GM08714 (cell line): Measurements from ENCODE around the gene NIP7.
"Not testable (repeated sequence)": the region's sequence is repeated elsewhere in the genome, so short reads cannot be mapped to it uniquely, and the experiment has no call there.

Source experiments
- H3K4me3 ChIP-seq: fragments of 200-500 bp; sonication (Bioruptor generic); 2 replicates; pipeline ENCODE4 v1.5.1; 2014; ENCODE audit warnings: mild to moderate bottlenecking, low read length, inconsistent platforms
- ZNF274 ChIP-seq: IDR thresholded peaks from 2 replicates; pipeline ENCODE4 v1.6.1; 2012; ENCODE audit warnings: mild to moderate bottlenecking, low read depth, low read length

Gene NIP7

GRCh38 chr16:69339289-69340094 lies at the start of gene NIP7, which contains the start of gene COG8:
Gene NIP7 (plus strand): TSS chr16:69339772. CDS start chr16:69339830, 58 bp downstream.
Gene COG8 (minus strand): TSS chr16:69339564. CDS start chr16:69339552, 12 bp downstream.
- H3K4me3 ChIP-seq: peak within 1 kb of the TSS; percentile 95
- TF ChIP-seq ZNF274: no peak

- H3K4me3 ChIP-seq: not testable (repeated sequence)
Measured at GRCh38 chr16:69291657-69292056, 47.9 kb upstream of the NIP7 start.

GRCh38 chr16:69293401-69293800 lies 46.2 kb upstream of the NIP7 start:
- TF ChIP-seq ZNF274: no peak
- H3K4me3 ChIP-seq: no peak overlapping the region

GRCh38 chr16:69294051-69294450 lies 45.5 kb upstream of the NIP7 start:
- no peak overlapping the region for H3K4me3 ChIP-seq
- TF ChIP-seq ZNF274: no peak

GRCh38 chr16:69296771-69297170 lies 42.8 kb upstream of the NIP7 start:
- not testable (repeated sequence) for H3K4me3 ChIP-seq

GRCh38 chr16:69298261-69298660 lies 41.3 kb upstream of the NIP7 start:
- no peak overlapping the region for H3K4me3 ChIP-seq

GRCh38 chr16:69301187-69301586 lies 38.4 kb upstream of the NIP7 start:
- no peak overlapping the region for H3K4me3 ChIP-seq
- TF ChIP-seq ZNF274: no peak

More at GRCh38 chr16:69298261-69298660, 41.3 kb upstream of the NIP7 start:
- TF ChIP-seq ZNF274: no peak

GRCh38 chr16:69301861-69302260 lies 37.7 kb upstream of the NIP7 start:
- H3K4me3 ChIP-seq: no peak overlapping the region
- no peak for TF ChIP-seq ZNF274

GRCh38 chr16:69302301-69302700 lies 37.3 kb upstream of the NIP7 start:
- no peak for TF ChIP-seq ZNF274
- H3K4me3 ChIP-seq: no peak overlapping the region

GRCh38 chr16:69306031-69306430 lies 33.5 kb upstream of the NIP7 start:
- no peak for TF ChIP-seq ZNF274
- no peak overlapping the region for H3K4me3 ChIP-seq

GRCh38 chr16:69307091-69307490 lies 32.5 kb upstream of the NIP7 start:
- TF ChIP-seq ZNF274: no peak
- H3K4me3 ChIP-seq: no peak overlapping the region

GRCh38 chr16:69307856-69308255 lies 31.7 kb upstream of the NIP7 start:
- no peak overlapping the region for H3K4me3 ChIP-seq
- no peak for TF ChIP-seq ZNF274

- no peak for TF ChIP-seq ZNF274
- H3K4me3 ChIP-seq: no peak overlapping the region
Measured at GRCh38 chr16:69309316-69309715, 30.3 kb upstream of the NIP7 start.

GRCh38 chr16:69310653-69311532 lies 28.7 kb upstream of the NIP7 start, which contains the start of gene VPS4A:
Gene VPS4A (plus strand): TSS chr16:69311350. CDS start chr16:69311512, 162 bp downstream.
- no peak for TF ChIP-seq ZNF274
- H3K4me3 ChIP-seq: peak within 1 kb of the TSS; percentile 92

GRCh38 chr16:69311533-69312387 lies 27.8 kb upstream of the NIP7 start:
- peak overlapping the region; percentile 92 for H3K4me3 ChIP-seq
- TF ChIP-seq ZNF274: no peak
